K562 (cell line): ENCODE results near the gene IFT27. TPM values are rescaled to one million over a fixed set of nuclear protein-coding genes. Genes with fewer than 3 reads are reported as not detected.

Experiments used
- ATAC-seq: fragments of 200-7000 bp; cut with Tn5 transposase; 3 replicates; pipeline ENCODE4 v1.9.1; 2020; ENCODE audit warnings: moderate library complexity
- BruUV-seq: library from RNA; stranded (reverse); fragments of 400-500 nt; replicated peaks from 2 replicates; lab custom pipeline; 2021; lab: Mats Ljungman, UMichigan
- CTCF ChIA-PET: fragments of 300-600 bp; formaldehyde crosslinking; extraction: SDS; loops from one replicate; lab custom pipeline; 2021; ENCODE audit warnings: low intra/inter-chr PET ratio; lab: Yijun Ruan, JAX
- POLR2A ChIA-PET: fragments of 300-600, 350-650 bp; sonication (Branson Sonifier 250); formaldehyde crosslinking; extraction: SDS; loops from one replicate; lab custom pipeline; 2021; ENCODE audit warnings: antibody characterized with exemption, inconsistent platforms; lab: Yijun Ruan, JAX
- DNase-seq, 4 experiments: peaks; one replicate each; pipeline versions ENCODE4 v3.0.0 to v3.0.0-alpha.2; 2011 to 2018; ENCODE audit warnings: low spot score in 3 of 4, mixed read lengths in 3 of 4; ENCODE audit errors: extremely low read depth in 1 of 4
- FAIRE-seq: peaks from 2 replicates; lab custom pipeline; 2011; peaks lifted over from hg19 to GRCh38; lab: Jason Lieb, UNC
- H2AFZ ChIP-seq: 2 replicates; pipeline ENCODE4 v1.6.0; 2011; ENCODE audit warnings: low read depth, low read length, control low read depth, inconsistent platforms
- H3K27ac ChIP-seq: fragments of 200-600 bp; 3 replicates; pipeline ENCODE4 v1.8.0; 2011; ENCODE audit warnings: low read depth, mild to moderate bottlenecking, control low read depth, inconsistent platforms, low read length, moderate library complexity, mixed read lengths; ENCODE audit errors: extremely low read depth
- H3K27me3 ChIP-seq, 2 experiments: fragments of 300-600 bp in 1 of 2; 2 replicates in 1 of 2; 3 replicates in 1 of 2; pipeline versions ENCODE4 v1.6.0 to v1.8.0; 2011; ENCODE audit warnings: inconsistent platforms in 2 of 2, low read length in 2 of 2, mild to moderate bottlenecking in 1 of 2, mixed read lengths in 1 of 2, moderate library complexity in 1 of 2; ENCODE audit not compliant: control insufficient read depth in 2 of 2, insufficient read depth in 2 of 2
- H3K36me3 ChIP-seq: fragments of 300-600 bp; 3 replicates; pipeline ENCODE4 v1.8.0; 2011; ENCODE audit warnings: mild to moderate bottlenecking, low read length, inconsistent platforms; ENCODE audit not compliant: control insufficient read depth, insufficient read depth
- H3K4me1 ChIP-seq, 2 experiments: fragments of 200-600 bp in 1 of 2; replicated peaks in 1 of 2; 2 replicates in 1 of 2; 3 replicates in 1 of 2; pipeline versions ENCODE4 v1.5.1 to v1.8.0; 2011; ENCODE audit warnings: inconsistent platforms in 2 of 2, low read length in 2 of 2, mild to moderate bottlenecking in 1 of 2, mixed read lengths in 1 of 2, moderate library complexity in 1 of 2; ENCODE audit not compliant: control insufficient read depth in 2 of 2, insufficient read depth in 2 of 2
- H3K4me2 ChIP-seq: 2 replicates; pipeline ENCODE4 v1.6.1; 2011; ENCODE audit warnings: low read length, control low read depth, inconsistent platforms, mixed read lengths; ENCODE audit not compliant: insufficient read depth
- H3K4me3 ChIP-seq: fragments of 200-600 bp; sonication (generic), shearing (Covaris generic); 2 replicates; pipeline ENCODE4 v1.5.1; 2016; ENCODE audit warnings: control low read depth, inconsistent platforms
- H3K79me2 ChIP-seq: fragments of 200-600 bp; 3 replicates; pipeline ENCODE4 v1.8.0; 2011; ENCODE audit warnings: low read length, inconsistent platforms; ENCODE audit not compliant: control insufficient read depth, insufficient read depth
- H3K9ac ChIP-seq, 2 experiments: 2 replicates each; pipeline versions ENCODE4 v1.6.0 to v1.6.1; 2011; ENCODE audit warnings: low read depth in 2 of 2, low read length in 2 of 2, control low read depth in 1 of 2, inconsistent platforms in 1 of 2, mild to moderate bottlenecking in 1 of 2, mixed read lengths in 1 of 2; ENCODE audit not compliant: insufficient read depth in 1 of 2
- H3K9me1 ChIP-seq: one replicate; pipeline ENCODE4 v1.6.0; 2011; ENCODE audit warnings: inconsistent platforms, mild to moderate bottlenecking, low read length, moderate library complexity; ENCODE audit not compliant: control insufficient read depth, insufficient read depth
- H3K9me3 ChIP-seq: replicated peaks from 2 replicates; pipeline ENCODE4 v1.5.1; 2011; ENCODE audit warnings: low read depth, low read length, inconsistent platforms; ENCODE audit not compliant: control insufficient read depth, insufficient read depth
- H4K20me1 ChIP-seq: replicated peaks from 2 replicates; pipeline ENCODE4 v1.6.1; 2011; ENCODE audit warnings: low read length, inconsistent platforms, mixed read lengths; ENCODE audit not compliant: control insufficient read depth, insufficient read depth
- CHD4 ChIP-seq: fragments of 200-600 bp; sonication (generic); IDR thresholded peaks from 3 replicates; pipeline ENCODE4 v1.6.1; 2012; ENCODE audit warnings: low read depth, mild to moderate bottlenecking, mixed read lengths, low read length, inconsistent platforms; ENCODE audit not compliant: insufficient read depth, insufficient replicate concordance, poor library complexity, severe bottlenecking
- DNMT1 ChIP-seq: fragments of 450-650 bp; IDR thresholded peaks from 2 replicates; pipeline ENCODE4 v1.6.1; 2016; ENCODE audit warnings: antibody characterized with exemption, mild to moderate bottlenecking
- ELF1 ChIP-seq: fragments of 200-800 bp; sonication (Bioruptor generic); IDR thresholded peaks from 2 replicates; pipeline ENCODE4 v1.6.1; 2016; ENCODE audit warnings: missing genetic modification characterization, missing compliant biosample characterization
- MCM2 ChIP-seq: fragments of 450-650 bp; IDR thresholded peaks from 2 replicates; pipeline ENCODE4 v1.6.1; 2017; ENCODE audit warnings: low read depth, mild to moderate bottlenecking
- NBN ChIP-seq: fragments of 450-650 bp; IDR thresholded peaks from 2 replicates; pipeline ENCODE4 v1.6.1; 2016; ENCODE audit warnings: low read depth, mild to moderate bottlenecking
- NCOA1 ChIP-seq: fragments of 450-650 bp; IDR thresholded peaks from 2 replicates; pipeline ENCODE4 v1.6.1; 2016; ENCODE audit warnings: low read depth
- PCBP1 ChIP-seq: fragments of 200-400 bp; formaldehyde crosslinking; IDR thresholded peaks from 2 replicates; pipeline ENCODE4 v1.6.1; 2018; ENCODE audit warnings: mild to moderate bottlenecking, low read depth, low read length; ENCODE audit not compliant: poor library complexity, severe bottlenecking
- PYGO2 ChIP-seq: fragments of 450-650 bp; IDR thresholded peaks from 2 replicates; pipeline ENCODE4 v1.6.1; 2016; ENCODE audit warnings: mild to moderate bottlenecking, missing genetic modification characterization, moderate library complexity, missing compliant biosample characterization
- TAL1 ChIP-seq: fragments of 450-650 bp; IDR thresholded peaks from 2 replicates; pipeline ENCODE4 v1.6.1; 2016; ENCODE audit warnings: mild to moderate bottlenecking
- ZNF311 ChIP-seq: fragments of 250-450 bp; sonication (Bioruptor Pico); IDR thresholded peaks from 2 replicates; pipeline ENCODE4 v1.4.0; 2020; ENCODE audit warnings: mild to moderate bottlenecking, moderate library complexity
- ZNF408 ChIP-seq: fragments of 250-450 bp; sonication (Bioruptor Pico); IDR thresholded peaks from 2 replicates; pipeline ENCODE4 v1.4.0; 2020; ENCODE audit warnings: low read depth, mild to moderate bottlenecking, moderate library complexity
- WGBS: fragments of 100-300 bp; shearing (Covaris generic); methylation state at CpG from one replicate; pipeline ENCODE4 v1.1.6; 2016; ENCODE audit warnings: low coverage, mixed read lengths; ENCODE audit not compliant: insufficient coverage; ENCODE audit errors: missing lambda C conversion rate; 5-methylcytosine and 5-hydroxymethylcytosine counted together
- in situ Hi-C: fragments of 300-500 bp; cut with MboI; formaldehyde crosslinking; loops from 4 replicates; pipeline ENCODE4 v1.15.0; 2018; ENCODE audit warnings: inconsistent platforms, mixed read lengths
- intact Hi-C: fragments of 100-400 bp; cut with micrococcal nuclease; formaldehyde crosslinking; loops from 2 replicates; pipeline ENCODE4 v1.14.2; 2022
- polyA plus RNA-seq, 8 experiments: library from polyadenylated mRNA; depleted of rRNA in 4 of 8; stranded (reverse) in 5 of 8; unstranded in 3 of 8; fragments of >200 nt; fragmentation: Nextera tagmentation in 2 of 8; fragmentation: Illumina TruSeq in 1 of 8; extraction: Ambion mirVana in 2 of 8; extraction: Trizol in 1 of 8; gene quantifications; 2 replicates each; pipeline versions ENCODE4 v1.2.1 to v1.2.3, GENCODE V29; 2011 to 2014; ENCODE audit warnings: inconsistent platforms in 1 of 8, missing spikeins in 1 of 8
- total RNA-seq, 7 experiments: library from RNA; depleted of rRNA in 6 of 7; stranded (reverse); fragments of >200 nt in 6 of 7; fragmentation: Illumina TruSeq in 2 of 7; extraction: Trizol in 2 of 7; gene quantifications; 2 replicates each; pipeline versions ENCODE4 v1.2.1 to v1.2.3, GENCODE V29; 2011 to 2021; ENCODE audit warnings: low replicate concordance in 1 of 7
- TF ChIP-seq, protein P1 (sequence below): IDR thresholded peaks from 2 replicates; pipeline ENCODE4 v1.6.1; 2012; ENCODE audit warnings: low read depth, low read length, improper control_type of control experiment, borderline replicate concordance
- TF ChIP-seq, protein P2 (sequence below): fragments of 250-450 bp; sonication (Bioruptor Pico); IDR thresholded peaks from 2 replicates; pipeline ENCODE4 v1.9.0; 2021; ENCODE audit warnings: mild to moderate bottlenecking
- TF ChIP-seq, protein P3 (sequence below): fragments of 450-650 bp; IDR thresholded peaks from 2 replicates; pipeline ENCODE4 v1.6.1; 2018; ENCODE audit warnings: mild to moderate bottlenecking, low read depth; ENCODE audit not compliant: partially characterized antibody
- TF ChIP-seq, protein P4 (sequence below), 3 experiments: IDR thresholded peaks in 2 of 3; conservative IDR thresholded peaks in 1 of 3; 2 replicates each; pipeline ENCODE4 v1.5.1; 2011 to 2012; ENCODE audit warnings: low read length in 3 of 3, mild to moderate bottlenecking in 3 of 3, control low read depth in 2 of 3, improper control_type of control experiment in 1 of 3, inconsistent platforms in 1 of 3, low read depth in 1 of 3, mixed read lengths in 1 of 3, moderate library complexity in 1 of 3; ENCODE audit not compliant: insufficient read depth in 2 of 3

The IFT27 gene
- total and polyA plus RNA-seq, 9 of the 15 experiments (the other 6 are each of a cell fraction or from before 2014, with no cell fraction given) = 0.01 to 1.4 (median 0.14) TPM; not detected in 1

DNA sequence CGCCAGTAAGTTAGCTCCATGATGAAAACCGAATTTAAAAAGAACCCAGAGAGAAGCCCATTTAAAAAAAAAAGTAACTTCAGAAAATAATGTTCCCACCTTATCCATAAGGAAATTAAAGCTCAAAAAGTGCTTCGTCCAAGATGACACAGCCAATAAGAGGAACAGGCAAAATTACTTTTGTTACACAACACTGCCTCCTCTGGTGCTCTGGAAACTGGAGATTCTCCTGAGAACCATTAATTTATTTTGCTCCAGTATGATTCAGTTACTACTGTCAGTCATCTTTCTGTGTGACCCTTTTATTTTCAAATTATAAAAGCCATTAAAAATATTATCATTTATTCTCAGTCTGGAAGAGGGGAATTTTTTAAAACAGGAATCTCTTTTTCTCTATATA, 2.0 kb downstream of the IFT27 start:
- no peak for FAIRE-seq
- POLR2A ChIA-PET = no interaction called here
- in situ Hi-C loops = no loop called here
- TF ChIP-seq NCOA1 = no peak
- no peak for TF ChIP-seq PYGO2
- TF ChIP-seq MCM2 = no peak
- TF ChIP-seq, protein P1, sequence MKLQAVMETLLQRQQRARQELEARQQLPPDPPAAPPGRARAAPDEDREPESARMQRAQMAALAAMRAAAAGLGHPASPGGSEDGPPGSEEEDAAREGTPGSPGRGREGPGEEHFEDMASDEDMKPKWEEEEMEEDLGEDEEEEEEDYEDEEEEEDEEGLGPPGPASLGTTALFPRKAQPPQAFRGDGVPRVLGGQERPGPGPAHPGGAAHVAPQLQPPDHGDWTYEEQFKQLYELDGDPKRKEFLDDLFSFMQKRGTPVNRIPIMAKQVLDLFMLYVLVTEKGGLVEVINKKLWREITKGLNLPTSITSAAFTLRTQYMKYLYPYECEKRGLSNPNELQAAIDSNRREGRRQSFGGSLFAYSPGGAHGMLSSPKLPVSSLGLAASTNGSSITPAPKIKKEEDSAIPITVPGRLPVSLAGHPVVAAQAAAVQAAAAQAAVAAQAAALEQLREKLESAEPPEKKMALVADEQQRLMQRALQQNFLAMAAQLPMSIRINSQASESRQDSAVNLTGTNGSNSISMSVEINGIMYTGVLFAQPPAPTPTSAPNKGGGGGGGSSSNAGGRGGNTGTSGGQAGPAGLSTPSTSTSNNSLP = no peak
- TF ChIP-seq, protein P2, sequence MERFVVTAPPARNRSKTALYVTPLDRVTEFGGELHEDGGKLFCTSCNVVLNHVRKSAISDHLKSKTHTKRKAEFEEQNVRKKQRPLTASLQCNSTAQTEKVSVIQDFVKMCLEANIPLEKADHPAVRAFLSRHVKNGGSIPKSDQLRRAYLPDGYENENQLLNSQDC (CRISPR knock-in tag) = no peak
- TF ChIP-seq DNMT1 = no peak
- no peak for TF ChIP-seq ZNF408
- TF ChIP-seq PCBP1 = no peak
- TF ChIP-seq TAL1 = no peak
- no peak for TF ChIP-seq ELF1 (tag)
- TF ChIP-seq, protein P3, sequence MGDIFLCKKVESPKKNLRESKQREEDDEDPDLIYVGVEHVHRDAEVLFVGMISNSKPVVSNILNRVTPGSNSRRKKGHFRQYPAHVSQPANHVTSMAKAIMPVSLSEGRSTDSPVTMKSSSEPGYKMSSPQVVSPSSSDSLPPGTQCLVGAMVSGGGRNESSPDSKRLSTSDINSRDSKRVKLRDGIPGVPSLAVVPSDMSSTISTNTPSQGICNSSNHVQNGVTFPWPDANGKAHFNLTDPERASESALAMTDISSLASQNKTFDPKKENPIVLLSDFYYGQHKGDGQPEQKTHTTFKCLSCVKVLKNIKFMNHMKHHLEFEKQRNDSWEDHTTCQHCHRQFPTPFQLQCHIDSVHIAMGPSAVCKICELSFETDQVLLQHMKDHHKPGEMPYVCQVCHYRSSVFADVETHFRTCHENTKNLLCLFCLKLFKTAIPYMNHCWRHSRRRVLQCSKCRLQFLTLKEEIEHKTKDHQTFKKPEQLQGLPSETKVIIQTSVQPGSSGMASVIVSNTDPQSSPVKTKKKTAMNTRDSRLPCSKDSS = no peak
- no peak for TF ChIP-seq NBN
- TF ChIP-seq CHD4 = no peak
- no peak for TF ChIP-seq ZNF311 (CRISPR knock-in tag)
- TF ChIP-seq, protein P4, sequence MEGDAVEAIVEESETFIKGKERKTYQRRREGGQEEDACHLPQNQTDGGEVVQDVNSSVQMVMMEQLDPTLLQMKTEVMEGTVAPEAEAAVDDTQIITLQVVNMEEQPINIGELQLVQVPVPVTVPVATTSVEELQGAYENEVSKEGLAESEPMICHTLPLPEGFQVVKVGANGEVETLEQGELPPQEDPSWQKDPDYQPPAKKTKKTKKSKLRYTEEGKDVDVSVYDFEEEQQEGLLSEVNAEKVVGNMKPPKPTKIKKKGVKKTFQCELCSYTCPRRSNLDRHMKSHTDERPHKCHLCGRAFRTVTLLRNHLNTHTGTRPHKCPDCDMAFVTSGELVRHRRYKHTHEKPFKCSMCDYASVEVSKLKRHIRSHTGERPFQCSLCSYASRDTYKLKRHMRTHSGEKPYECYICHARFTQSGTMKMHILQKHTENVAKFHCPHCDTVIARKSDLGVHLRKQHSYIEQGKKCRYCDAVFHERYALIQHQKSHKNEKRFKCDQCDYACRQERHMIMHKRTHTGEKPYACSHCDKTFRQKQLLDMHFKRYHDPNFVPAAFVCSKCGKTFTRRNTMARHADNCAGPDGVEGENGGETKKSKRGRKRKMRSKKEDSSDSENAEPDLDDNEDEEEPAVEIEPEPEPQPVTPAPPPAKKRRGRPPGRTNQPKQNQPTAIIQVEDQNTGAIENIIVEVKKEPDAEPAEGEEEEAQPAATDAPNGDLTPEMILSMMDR (IDR thresholded peaks at IDR 0.05 in 2 of 3, conservative IDR thresholded peaks at IDR 0.05 in 1 of 3; ENCODE audit: insufficient read depth in 2 of 3, low read depth in 1 of 3, low read length in 3 of 3) = peak; percentile 11 to 59 (median 34); a peak in 2 of 6 replicates

More for the DNA sequence above, 2.0 kb downstream of the IFT27 start:
- Histone ChIP-seq H3K79me2 (no peaks in the 10 kb centered on the region), H3K36me3 (no peaks in the 10 kb centered on the region), H3K9me3 (no peaks in the 10 kb centered on the region), H3K4me3 (no peak overlapping the region), H3K9me1 (no peaks in the 10 kb centered on the region), H3K27me3 (peaks cover 0 to 38% of the 10 kb centered on the region in 2 experiments; a peak in 3 of 5 replicates), H3K4me2 (no peak overlapping the region), H3K4me1 (peaks cover 0 to 8% of the 10 kb centered on the region in 2 experiments; a peak in 1 of 5 replicates), H4K20me1 (no peaks in the 10 kb centered on the region), H3K27ac (no peak overlapping the region), H2AFZ (no peak overlapping the region), H3K9ac (no peak overlapping the region)
- ATAC-seq (no peak), DNase-seq (peak in 2 of 4 experiments; percentile 9 to 11)
- CTCF ChIA-PET = interaction anchor here (1.1 kb wide), 1 partner anchor 15 kb away, joined by 3 read pairs; no protein-coding TSS in a partner anchor
- WGBS = 10% methylated on average over 3 of the region's 3 CpGs
- intact Hi-C loops = loop anchor here (5.0 kb wide), 1 partner anchor 227 kb away; no protein-coding TSS in a partner anchor
- BruUV-seq = no TSS peak
